SH-SY5Y (cell line): ENCODE results near the gene EPHA7.

ENCODE experiments used
- GATA2 ChIP-seq: IDR thresholded peaks from 2 replicates; pipeline ENCODE4 v1.6.1; 2011; ENCODE audit warnings: mild to moderate bottlenecking, low read depth, low read length
- GATA3 ChIP-seq: IDR thresholded peaks from 2 replicates; pipeline ENCODE4 v1.6.1; 2011; ENCODE audit warnings: low read depth, mild to moderate bottlenecking, low read length, moderate library complexity

The EPHA7 gene

DNA sequence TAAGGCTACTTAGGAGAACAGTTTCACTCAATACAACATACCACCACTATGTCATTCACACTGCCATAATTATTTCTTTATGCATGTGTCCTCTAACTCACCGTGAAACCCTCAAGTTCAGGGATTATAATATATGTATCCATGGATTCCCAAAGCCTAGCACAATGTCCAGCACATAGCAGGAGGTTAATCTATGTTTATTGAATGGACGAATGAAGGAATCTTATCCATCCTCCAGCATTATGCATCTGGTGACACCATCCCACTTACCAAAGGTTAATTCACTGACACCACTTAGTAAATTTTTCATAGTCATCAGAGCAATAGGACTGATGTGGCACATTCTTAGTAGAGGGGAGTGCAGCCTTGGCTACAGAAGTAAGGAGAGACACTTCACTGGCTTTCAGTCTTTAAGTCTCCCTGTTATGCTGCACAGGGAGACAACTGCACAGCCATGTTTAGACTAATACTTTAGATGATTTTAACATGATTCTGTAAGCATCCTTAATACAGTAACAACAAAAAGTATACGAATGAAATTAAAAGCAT, 49.7 kb downstream of the EPHA7 start:
- no peak for TF ChIP-seq GATA3

- TF ChIP-seq GATA3 = no peak
Measured at GRCh38 chr6:93366506-93366905, 52.9 kb downstream of the EPHA7 start.

DNA sequence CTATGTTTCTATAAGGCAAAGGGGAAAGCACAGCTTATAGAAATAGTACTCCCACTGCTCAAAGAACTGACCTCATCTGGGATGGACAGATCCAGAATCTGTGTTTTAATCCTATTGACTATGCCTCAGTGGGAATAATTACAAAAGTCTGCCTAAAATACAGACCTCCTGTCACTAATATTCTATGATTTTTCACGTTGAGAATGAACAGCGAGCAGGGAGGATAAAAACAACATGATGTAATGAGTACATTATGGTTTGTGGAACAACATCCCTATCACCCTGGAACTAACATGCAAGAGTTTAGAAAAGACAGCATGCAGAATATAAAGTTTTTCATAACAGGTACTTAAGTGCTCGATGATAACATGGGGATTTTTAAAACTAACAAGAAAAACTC, 53.9 kb downstream of the EPHA7 start:
- TF ChIP-seq GATA2 (no peak), GATA3 (no peak)

- TF ChIP-seq GATA3 = no peak
- no peak for TF ChIP-seq GATA2
Measured at GRCh38 chr6:93358435-93358834, 60.9 kb downstream of the EPHA7 start.

- no peak for TF ChIP-seq GATA3
- no peak for TF ChIP-seq GATA2
Measured at GRCh38 chr6:93352604-93353003, 66.8 kb downstream of the EPHA7 start.

DNA sequence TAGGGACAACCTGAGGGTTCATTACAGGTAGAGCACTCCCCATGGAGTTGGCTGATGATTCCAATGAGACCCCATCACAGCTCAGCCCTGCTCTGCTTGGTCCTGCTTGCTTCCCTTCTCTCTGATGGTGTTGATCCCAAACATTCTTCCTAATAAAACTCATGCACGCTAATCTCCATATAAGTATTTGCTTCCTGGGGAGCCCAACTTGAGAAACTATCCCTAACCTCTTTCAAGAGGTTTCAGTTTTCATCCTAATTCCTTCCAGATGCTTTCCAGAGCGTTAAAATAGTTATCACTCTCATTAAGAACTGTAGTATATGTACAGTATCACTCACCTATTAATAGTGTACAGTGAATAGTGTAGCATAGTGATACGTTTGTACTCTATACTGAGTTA, 68.1 kb downstream of the EPHA7 start:
- TF ChIP-seq GATA2 = no peak

GRCh38 chr6:93350774-93351173, 68.6 kb downstream of the EPHA7 start:
- TF ChIP-seq GATA3 (no peak), GATA2 (no peak)

- TF ChIP-seq GATA3 (no peak), GATA2 (no peak)
Measured at GRCh38 chr6:93344333-93344835, 75.0 kb downstream of the EPHA7 start.

GRCh38 chr6:93343476-93343875, 75.9 kb downstream of the EPHA7 start:
- TF ChIP-seq GATA3 (no peak), GATA2 (no peak)

GRCh38 chr6:93341900-93342613, 77.3 kb downstream of the EPHA7 start:
- no peak for TF ChIP-seq GATA3

GRCh38 chr6:93337772-93338394, 81.5 kb downstream of the EPHA7 start:
- no peak for TF ChIP-seq GATA2
- no peak for TF ChIP-seq GATA3

DNA sequence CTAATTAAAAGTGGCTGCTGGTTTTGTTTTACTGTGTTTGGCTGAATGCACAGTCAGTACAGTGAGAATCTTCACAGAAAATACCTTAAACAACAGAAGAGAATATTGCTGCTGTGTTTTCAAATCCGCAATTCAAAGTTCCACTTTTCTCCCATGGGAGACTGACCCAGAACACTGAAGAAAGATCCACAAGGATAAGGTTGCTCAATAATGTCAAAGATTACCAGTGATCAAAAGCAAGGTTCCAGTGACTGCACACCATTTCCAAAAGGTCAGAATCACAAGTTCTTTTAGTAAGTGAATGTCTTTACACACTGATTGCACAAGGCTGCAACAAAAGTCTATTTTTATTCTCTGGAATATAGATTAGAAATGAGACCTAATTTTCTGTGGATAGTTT, 82.3 kb downstream of the EPHA7 start:
- TF ChIP-seq GATA3 = no peak
- TF ChIP-seq GATA2 = no peak

- TF ChIP-seq GATA3 (no peak), GATA2 (no peak)
Measured at GRCh38 chr6:93329301-93330000, 89.9 kb downstream of the EPHA7 start.

GRCh38 chr6:93327857-93328256, 91.5 kb downstream of the EPHA7 start:
- TF ChIP-seq GATA2 (no peak), GATA3 (no peak)

- TF ChIP-seq GATA2 (no peak), GATA3 (no peak)
Measured at GRCh38 chr6:93325761-93326160, 93.6 kb downstream of the EPHA7 start.
